Suppressor macrophage treated with lipopolysaccharide for 1 hour (primary cell): ENCODE measurements around the gene SH3PXD2B.
"Not testable (repeated sequence)": the region's sequence is repeated elsewhere in the genome, so short reads cannot be mapped to it uniquely, and the experiment has no call there.

Source experiments
- DNase-seq, 3 donors: peaks; one replicate each; pipeline ENCODE4 v3.0.0-alpha.2; 2020 to 2022

The SH3PXD2B gene

DNA sequence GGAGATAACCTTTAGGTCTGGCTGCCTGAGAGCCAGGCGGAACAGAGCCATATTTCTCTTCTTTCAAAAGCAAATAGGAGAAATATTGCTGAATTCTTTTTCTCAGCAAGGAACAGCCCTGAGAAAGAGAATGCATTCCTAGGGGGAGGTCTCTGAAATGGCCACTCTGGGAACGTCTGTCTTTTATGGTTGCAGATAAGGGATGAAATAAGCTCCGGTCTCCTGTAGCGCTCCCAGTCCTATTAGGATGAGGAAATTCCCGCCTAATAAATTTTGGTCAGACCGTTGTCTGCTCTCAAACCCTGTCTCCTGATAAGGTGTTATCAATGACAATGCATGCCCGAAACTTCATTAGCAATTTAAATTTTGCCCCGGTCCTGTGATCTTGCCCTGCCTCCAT, 57.3 kb downstream of the SH3PXD2B start:
- DNase-seq = not testable (repeated sequence)

- no peak for DNase-seq
Measured at GRCh38 chr5:172396220-172396619, 58.1 kb downstream of the SH3PXD2B start.

- DNase-seq = no peak
Measured at GRCh38 chr5:172395483-172395882, 58.8 kb downstream of the SH3PXD2B start.

- peak in 1 of 3 donors; percentile 18 for DNase-seq
Measured at GRCh38 chr5:172389578-172390112, 64.7 kb downstream of the SH3PXD2B start.

DNA sequence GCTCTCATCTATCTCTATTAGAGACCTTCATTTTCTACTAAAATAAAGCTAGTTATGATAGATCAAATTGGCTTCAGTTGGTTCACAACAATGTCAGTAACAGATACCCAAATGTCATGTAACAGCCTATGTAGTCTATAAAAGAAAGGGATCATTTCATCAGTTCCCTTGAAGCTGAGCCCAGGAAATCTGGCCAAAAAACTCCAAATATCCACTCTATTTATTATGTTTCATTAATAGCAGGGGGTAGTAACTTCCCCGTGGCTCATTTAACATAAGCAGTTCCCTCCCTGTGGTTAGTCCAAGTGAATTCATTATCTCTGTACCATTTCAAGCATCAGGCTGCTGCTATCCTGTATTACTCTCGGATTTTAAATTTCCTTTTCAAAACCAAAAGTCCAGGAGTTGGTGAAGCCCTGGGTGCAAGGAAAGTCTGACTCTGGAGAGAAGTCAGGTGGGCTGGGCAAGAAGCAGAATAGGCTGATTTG, 66.0 kb downstream of the SH3PXD2B start:
- DNase-seq = no peak

GRCh38 chr5:172385707-172386106, 68.6 kb downstream of the SH3PXD2B start:
- peak in 1 of 3 donors; percentile 15 for DNase-seq

GRCh38 chr5:172385010-172385563, 69.2 kb downstream of the SH3PXD2B start:
- peak in 1 of 3 donors; percentile 7 for DNase-seq

- peak in 1 of 3 donors; percentile 11 for DNase-seq
Measured at GRCh38 chr5:172383191-172383802, 71.0 kb downstream of the SH3PXD2B start.

DNA sequence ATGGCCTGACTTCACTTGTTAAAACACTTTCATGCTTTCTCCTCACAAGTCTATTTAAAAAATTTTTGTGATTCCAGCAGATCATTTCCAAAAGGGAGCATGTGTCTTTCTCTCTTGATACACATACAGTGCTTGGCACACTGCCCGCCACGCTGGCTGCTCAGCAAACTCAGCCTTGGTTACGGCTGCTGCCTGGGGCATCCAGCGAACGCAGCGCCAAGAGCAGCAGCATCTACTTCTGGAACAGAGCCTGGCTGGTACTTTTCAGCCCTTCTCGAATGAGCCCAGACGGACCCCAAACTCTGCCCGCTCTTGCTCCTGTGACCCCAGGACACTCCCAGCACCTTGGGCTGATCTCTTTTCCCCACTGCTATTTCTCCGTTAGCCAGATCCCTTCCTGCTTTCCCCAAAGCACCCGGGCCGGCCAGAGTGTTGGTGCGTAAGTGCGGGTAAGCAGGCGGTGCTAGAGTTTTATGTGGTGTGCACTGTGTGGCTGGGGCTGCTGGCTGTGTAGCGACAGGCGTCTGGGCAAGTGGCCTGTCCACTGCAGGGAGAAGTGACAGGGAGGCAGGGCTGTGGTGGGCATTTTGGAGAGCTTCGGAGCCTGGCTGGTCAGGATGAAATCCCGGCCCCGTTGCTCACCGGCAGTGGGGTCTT, 73.2 kb downstream of the SH3PXD2B start:
- DNase-seq = peak in 1 of 3 donors; percentile 10

- DNase-seq = peak in 1 of 3 donors; percentile 17
Measured at GRCh38 chr5:172380301-172380986, 73.9 kb downstream of the SH3PXD2B start.

DNA sequence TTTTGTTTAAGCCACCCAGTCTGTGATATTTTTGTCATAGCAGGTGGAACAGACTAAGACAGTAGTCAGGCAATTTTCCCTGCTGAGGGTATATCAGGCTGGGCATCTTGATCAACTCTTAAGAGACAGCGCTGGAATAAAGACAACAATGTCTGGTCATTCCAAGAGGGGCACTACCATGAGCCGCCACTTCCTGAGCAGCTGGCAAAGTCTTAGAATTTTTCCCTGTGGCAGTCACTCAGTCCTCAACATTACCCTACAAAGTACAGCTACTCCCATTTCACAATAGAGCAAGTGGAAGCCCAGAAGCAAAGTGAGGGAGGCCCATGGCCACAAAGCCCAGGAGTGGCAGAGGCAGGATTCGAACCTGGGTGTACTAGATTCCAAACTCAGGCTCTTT, 74.8 kb downstream of the SH3PXD2B start:
- peak in 1 of 3 donors; percentile 18 for DNase-seq

DNA sequence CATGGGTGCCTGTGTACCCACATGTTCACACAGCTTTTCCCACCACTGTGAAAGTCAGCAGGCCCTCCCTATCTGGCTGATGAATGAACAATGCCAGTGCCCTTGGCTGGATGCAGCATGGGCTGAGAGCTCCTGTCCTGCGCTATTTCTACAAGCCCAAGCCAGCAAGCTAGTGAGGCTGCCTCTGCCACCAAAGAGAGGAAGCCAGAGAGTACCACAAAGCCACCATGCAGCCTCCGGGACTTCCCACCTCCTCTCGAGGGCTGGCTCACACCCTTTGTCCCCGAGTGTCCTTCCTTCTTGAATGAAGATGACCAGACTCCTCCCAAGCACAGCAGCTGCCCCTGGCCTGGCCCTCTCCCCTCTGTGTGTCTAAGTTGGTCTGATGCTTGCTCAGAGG, 76.5 kb downstream of the SH3PXD2B start:
- peak; percentile 72 to 80 (median 79) for DNase-seq

- DNase-seq = peak in 1 of 3 donors; percentile 12
Measured at GRCh38 chr5:172377438-172377837, 76.9 kb downstream of the SH3PXD2B start.

- no peak for DNase-seq
Measured at GRCh38 chr5:172374783-172375182, 79.5 kb downstream of the SH3PXD2B start.

DNA sequence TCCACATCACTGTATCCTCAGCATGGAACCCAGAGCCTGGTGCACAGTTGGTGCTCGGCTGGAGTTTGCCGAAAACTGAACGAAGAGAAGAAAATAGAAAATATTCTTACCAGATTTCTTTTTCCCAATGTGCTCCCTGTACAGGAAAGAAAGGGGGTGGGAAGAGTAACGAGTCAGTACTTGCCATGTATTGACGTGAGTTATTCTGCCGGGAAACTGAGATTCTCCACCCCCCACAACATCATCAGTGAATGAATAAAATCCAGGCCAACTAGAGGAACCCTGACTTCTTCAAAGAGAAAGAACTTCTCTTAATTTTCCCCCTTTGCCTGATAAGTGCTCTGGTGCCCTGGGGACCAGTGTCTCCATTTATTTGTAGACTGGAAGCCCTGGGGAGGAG, 80.6 kb downstream of the SH3PXD2B start:
- DNase-seq = no peak

DNA sequence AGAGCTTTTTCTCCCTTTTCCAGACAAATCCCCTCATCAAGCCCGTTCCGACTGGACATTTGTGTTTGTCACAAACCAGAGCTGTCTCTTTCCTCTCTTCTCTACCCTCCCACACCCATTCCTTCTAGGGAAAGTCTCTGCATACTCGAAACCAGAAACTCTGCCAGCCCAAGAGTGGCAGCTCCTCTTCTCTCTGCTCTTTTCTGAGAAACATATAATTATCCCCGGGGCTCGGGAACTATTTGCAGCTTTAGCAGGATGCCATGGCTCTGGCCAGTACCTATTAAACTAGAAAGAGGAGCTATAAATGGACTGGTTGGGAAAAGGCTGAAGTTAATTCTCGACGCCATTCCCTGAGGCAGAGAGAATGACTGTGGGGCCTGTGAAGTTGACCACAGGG, 82.6 kb downstream of the SH3PXD2B start:
- DNase-seq = no peak

DNA sequence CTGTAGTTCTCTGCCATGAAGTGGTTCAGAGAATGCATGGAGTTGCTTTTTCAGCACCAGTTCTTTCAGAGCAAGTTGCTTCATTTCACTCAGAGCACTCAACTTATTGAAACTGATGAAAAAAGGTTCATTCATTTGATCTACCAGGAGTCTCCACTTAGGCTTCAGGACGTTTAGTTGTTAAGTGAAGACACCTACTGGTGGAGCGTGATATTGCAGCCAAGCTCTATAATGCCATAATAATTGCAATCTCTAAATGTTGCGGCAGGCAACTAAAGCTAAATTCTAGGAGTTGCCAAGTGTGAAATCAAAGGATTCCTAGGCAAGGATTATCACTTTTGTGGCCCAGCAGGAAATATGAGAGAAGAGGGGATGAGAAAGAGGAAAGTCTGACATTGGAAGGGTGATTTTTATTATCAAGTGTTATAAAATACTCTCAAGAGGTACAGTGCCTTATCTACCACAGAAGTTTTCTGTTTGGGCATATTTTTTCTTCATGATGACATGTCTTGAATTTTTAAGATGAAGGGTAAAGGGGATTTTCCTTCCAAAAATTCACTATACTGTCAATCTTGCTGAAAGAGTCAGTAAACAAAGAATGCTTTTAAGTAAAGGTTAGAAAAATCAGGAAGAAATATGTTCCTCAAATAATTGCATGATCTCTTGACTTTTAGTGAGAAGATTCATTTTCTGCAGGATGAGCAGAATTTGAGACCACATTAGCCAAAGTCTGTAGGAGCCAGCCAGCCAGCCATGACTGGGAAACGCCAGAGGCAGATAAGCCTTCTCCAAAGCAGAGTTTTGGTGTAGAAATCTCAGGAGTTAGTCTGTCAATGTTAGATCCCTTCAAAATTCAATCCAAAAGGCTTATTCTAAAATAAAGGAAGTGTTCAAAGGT, 83.4 kb downstream of the SH3PXD2B start:
- peak; percentile 87 to 90 (median 88) for DNase-seq

GRCh38 chr5:172370237-172370640, 84.1 kb downstream of the SH3PXD2B start:
- no peak for DNase-seq

GRCh38 chr5:172368699-172369098, 85.6 kb downstream of the SH3PXD2B start:
- not testable (repeated sequence) for DNase-seq

GRCh38 chr5:172365948-172366608, 88.2 kb downstream of the SH3PXD2B start:
- DNase-seq = no peak

DNA sequence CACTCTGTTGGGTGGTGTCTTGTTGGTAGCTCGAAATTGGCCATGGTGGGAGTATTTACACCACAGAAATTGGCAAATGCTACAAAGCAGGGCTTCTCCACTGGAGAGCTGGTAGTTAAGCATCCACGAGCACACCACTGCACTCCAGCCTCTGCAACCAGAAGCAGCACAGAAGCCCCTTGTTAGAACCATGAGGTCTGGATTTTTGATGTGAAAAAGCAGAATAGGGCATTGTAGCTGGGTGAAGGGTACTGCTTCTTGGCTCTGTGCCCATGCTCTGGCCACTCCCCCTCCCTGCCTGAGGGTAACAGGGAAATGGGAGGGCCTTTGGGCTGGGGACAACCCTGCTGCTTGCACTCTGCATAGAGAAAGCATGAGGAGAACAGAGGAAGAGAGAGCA, 89.6 kb downstream of the SH3PXD2B start:
- peak; percentile 46 to 52 (median 50) for DNase-seq
